ENCODE results near the gene KRTAP19-7. TPM values are rescaled to one million over a fixed set of nuclear protein-coding genes. Genes with fewer than 3 reads are reported as not detected.

Gene KRTAP19-7
- total RNA-seq, 3 donors from 2014 or later: not detected

GRCh38 chr21:30563630-30564029 is 2.5 kb upstream of the KRTAP19-7 start:
- no peak for ATAC-seq

GRCh38 chr21:30563072-30563471 is 2.0 kb upstream of the KRTAP19-7 start:
- Histone ChIP-seq H3K36me3 (ENCODE audit: low read depth) (no peaks in the 10 kb centered on the region), H3K4me3 (no peak overlapping the region), H3K4me1 (ENCODE audit: low read depth) (no peaks in the 10 kb centered on the region), H3K9me3 (peaks cover 47% of the 10 kb centered on the region)
- ATAC-seq: no peak
- DNase-seq: no peak
- intact Hi-C loops (cut with DNase I, micrococcal nuclease): no loop called here
- no peak for TF ChIP-seq CTCF (IDR thresholded peaks at IDR 0.05)

More at GRCh38 chr21:30563630-30564029, 2.5 kb upstream of the KRTAP19-7 start:
- Histone ChIP-seq H3K4me3 (no peak overlapping the region), H3K4me1 (ENCODE audit: low read depth) (no peaks in the 10 kb centered on the region), H3K36me3 (ENCODE audit: low read depth) (no peaks in the 10 kb centered on the region), H3K9me3 (peaks cover 45% of the 10 kb centered on the region)
- no peak for DNase-seq
- intact Hi-C loops (cut with DNase I, micrococcal nuclease): no loop called here
- TF ChIP-seq CTCF (IDR thresholded peaks at IDR 0.05): no peak

GRCh38 chr21:30561957-30562356 is 843 bp upstream of the KRTAP19-7 start:
- Histone ChIP-seq H3K9me3 (peaks cover 49% of the 10 kb centered on the region), H3K36me3 (ENCODE audit: low read depth) (no peaks in the 10 kb centered on the region), H3K4me3 (no peak overlapping the region), H3K4me1 (ENCODE audit: low read depth) (no peaks in the 10 kb centered on the region)
- ATAC-seq: no peak
- no peak for TF ChIP-seq CTCF (IDR thresholded peaks at IDR 0.05)
- intact Hi-C loops (cut with DNase I, micrococcal nuclease): no loop called here
- DNase-seq: no peak

- H3K4me1 ChIP-seq (ENCODE audit: low read depth): no peaks in the 10 kb centered on the region
- H3K36me3 ChIP-seq (ENCODE audit: low read depth): no peaks in the 10 kb centered on the region
- ATAC-seq (no peak), DNase-seq (no peak)
- peaks cover 69% of the 10 kb centered on the region for H3K9me3 ChIP-seq
- intact Hi-C loops (cut with DNase I, micrococcal nuclease): no loop called here
- no peak overlapping the region for H3K4me3 ChIP-seq
- no peak for TF ChIP-seq CTCF (IDR thresholded peaks at IDR 0.05)
Observed at GRCh38 chr21:30555095-30555494, 6.0 kb downstream of the KRTAP19-7 start.

- DNase-seq (no peak), ATAC-seq (no peak)
- intact Hi-C loops (cut with DNase I, micrococcal nuclease): no loop called here
- TF ChIP-seq CTCF (IDR thresholded peaks at IDR 0.05): no peak
- Histone ChIP-seq H3K4me1 (ENCODE audit: low read depth) (no peaks in the 10 kb centered on the region), H3K36me3 (ENCODE audit: low read depth) (no peaks in the 10 kb centered on the region), H3K9me3 (peaks cover 71% of the 10 kb centered on the region), H3K4me3 (no peak overlapping the region)
Observed at GRCh38 chr21:30552782-30553181, 8.3 kb downstream of the KRTAP19-7 start.

GRCh38 chr21:30541764-30542163 is 19.4 kb downstream of the KRTAP19-7 start, which contains the start of gene KRTAP19-6:
Gene KRTAP19-6, minus strand, starts transcription at chr21:30541864. Its CDS starts 31 bp downstream, at chr21:30541833.
- no peak for TF ChIP-seq CTCF (IDR thresholded peaks at IDR 0.05)
- Histone ChIP-seq H3K4me3 (no peak within 1 kb of the TSS), H3K9me3 (peaks cover 45% of the 10 kb centered on the region), H3K4me1 (ENCODE audit: low read depth) (no peaks in the 10 kb centered on the region), H3K36me3 (ENCODE audit: low read depth) (no peaks in the 10 kb centered on the region)
- intact Hi-C loops (cut with DNase I, micrococcal nuclease): no loop called here
- DNase-seq: no peak
- ATAC-seq: no peak
